Inflammatory macrophage (primary cell): ENCODE results near the gene RPS6KA1.
"Not testable (repeated sequence)": the region's sequence is repeated elsewhere in the genome, so short reads cannot be mapped to it uniquely, and the experiment has no call there.

Experiments used
- DNase-seq, 2 donors: peaks; one replicate each; pipeline ENCODE4 v3.0.0-alpha.2; 2020 to 2022

The RPS6KA1 gene

DNA sequence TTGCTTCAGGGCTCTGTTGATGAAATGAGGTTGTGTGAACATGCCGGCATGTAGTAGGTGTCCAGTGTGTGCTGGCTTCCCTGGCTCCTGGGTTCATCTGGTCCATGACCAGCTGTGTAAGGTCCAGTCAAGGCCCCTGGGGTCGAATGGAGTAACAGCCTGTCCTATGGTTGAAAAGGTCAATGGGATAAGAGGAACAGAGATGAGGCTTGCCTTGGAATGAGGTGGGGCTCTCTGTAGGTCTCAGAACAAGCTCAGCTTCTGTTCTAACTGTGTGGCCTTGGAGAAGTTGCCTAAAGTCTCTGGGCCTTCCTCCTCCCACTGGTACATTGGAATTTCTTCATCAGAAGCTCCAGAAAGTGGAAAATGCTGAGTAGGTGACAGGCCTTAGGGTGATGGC, 26.6 kb downstream of the RPS6KA1 start:
- DNase-seq = peak; percentile 75 to 77

DNA sequence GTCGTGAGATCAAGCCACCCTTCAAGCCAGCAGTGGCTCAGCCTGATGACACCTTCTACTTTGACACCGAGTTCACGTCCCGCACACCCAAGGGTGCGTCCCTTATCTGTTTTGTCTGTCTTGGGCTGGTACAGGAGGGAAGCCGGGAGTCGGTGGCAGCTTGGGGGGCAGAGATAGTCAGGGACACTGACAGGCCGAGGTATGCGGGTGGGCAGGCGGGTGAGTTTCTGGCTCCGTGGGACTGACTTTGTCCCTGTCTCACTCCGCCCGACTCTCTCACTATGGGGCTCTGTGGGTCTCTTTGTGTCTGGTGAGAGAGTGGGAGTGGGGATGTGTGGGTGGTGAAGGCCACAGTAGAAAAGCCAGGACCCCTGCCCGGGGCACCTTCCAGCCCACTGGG, 27.4 kb downstream of the RPS6KA1 start:
- DNase-seq = no peak

DNA sequence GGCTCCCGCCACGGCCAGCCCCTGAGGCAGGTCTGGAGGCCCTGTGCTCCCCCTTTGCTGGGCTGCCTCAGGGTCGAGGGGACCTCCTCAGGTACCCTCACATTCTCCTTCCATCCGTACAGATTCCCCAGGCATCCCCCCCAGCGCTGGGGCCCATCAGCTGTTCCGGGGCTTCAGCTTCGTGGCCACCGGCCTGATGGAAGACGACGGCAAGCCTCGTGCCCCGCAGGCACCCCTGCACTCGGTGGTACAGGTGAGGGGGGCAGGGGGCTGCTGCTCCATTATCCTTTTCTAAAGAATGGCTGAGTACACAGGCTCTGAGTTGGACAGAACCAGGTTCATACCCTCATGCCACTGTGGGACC, 29.1 kb downstream of the RPS6KA1 start:
- DNase-seq = no peak

DNA sequence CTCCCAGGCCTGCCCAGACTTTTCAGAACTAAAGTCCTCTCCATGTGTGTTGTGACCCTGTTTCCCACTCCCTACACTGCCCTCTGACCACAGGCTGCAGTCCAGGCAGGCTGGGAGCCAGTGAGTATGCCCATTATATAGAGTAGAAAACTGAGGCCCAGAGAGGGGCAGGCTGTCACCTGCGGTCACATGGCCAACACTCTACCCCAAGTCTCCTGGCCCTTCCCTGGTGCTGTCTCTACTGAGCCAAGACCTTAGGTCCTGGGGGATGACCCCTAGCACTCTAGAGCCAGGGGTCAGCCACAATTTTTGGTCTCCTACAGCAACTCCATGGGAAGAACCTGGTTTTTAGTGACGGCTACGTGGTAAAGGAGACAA, 30.8 kb downstream of the RPS6KA1 start:
- no peak for DNase-seq

DNA sequence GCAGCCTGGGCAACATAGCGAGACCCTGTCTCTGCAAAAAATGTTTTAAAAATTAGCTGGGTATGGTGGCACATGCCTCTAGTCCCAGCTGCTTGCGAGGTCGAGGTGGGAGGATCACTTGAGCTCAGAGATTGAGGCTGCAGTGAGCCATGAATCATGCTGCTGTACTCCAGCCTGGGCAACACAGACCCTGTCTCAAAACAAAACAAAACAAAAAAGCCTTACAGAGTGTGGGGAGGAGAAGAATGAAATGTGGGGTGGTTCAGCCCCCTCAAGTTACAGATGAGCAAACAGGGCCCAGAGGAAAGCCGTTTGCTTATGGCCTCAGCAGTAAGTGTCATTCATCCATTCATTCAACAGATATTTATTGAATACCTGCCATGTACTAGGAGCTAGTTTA, 40.7 kb downstream of the RPS6KA1 start:
- no peak for DNase-seq

DNA sequence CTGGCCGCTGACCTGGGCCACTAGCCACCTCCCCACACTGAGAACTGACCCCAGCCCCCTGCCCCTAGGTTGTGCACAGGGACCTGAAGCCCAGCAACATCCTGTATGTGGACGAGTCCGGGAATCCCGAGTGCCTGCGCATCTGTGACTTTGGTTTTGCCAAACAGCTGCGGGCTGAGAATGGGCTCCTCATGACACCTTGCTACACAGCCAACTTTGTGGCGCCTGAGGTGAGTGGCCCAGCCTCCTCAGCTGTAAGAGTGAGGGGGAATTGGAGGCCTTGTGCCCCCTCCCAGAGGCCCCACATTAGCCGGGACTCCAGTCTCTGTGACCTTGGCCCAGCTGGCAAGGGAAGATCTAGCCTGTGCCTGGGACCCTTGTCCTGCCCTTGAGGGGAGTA, 41.8 kb downstream of the RPS6KA1 start:
- no peak for DNase-seq

DNA sequence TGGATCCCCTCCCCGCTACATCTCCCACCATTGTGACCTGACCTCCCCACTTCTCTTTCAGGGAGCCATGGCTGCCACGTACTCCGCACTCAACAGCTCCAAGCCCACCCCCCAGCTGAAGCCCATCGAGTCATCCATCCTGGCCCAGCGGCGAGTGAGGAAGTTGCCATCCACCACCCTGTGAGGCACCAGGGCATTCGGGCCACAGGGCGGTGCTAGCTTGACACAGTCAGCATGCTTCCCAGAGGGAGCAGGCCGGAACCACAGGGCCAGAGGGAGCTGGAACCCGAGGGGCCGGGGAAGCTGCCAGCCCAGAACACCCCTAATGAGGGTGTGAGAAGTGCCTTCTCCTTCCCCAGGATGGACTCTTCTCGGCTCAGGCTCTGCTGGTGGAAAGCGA, 44.5 kb downstream of the RPS6KA1 start:
- peak; percentile 26 to 55 for DNase-seq

DNA sequence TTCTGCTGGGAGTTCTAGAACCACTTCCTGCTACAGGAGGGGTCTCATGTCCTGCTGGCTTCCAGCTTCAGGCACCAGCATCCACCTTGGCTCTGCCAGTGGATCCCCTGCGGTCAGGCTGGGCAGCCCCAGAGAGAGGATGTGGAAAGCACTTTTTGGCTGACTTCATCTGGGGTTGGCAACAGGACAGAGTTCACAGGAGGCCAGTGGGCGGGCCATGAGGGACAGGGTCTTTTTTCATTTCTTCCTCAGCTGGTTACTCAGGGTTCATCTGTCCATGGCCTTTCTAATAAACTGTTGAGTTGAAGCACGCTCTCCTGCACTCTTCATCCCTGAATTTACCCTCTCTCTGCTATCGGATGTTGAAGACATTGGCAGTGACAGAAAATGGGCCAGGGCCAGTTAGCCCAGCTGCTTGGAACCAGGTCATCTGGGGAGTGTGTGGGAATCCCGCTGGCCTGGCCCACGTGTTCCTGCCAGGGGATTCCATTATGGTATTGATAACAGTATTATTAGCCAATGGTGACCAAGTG, 45.2 kb downstream of the RPS6KA1 start:
- DNase-seq = peak; percentile 43 to 64

DNA sequence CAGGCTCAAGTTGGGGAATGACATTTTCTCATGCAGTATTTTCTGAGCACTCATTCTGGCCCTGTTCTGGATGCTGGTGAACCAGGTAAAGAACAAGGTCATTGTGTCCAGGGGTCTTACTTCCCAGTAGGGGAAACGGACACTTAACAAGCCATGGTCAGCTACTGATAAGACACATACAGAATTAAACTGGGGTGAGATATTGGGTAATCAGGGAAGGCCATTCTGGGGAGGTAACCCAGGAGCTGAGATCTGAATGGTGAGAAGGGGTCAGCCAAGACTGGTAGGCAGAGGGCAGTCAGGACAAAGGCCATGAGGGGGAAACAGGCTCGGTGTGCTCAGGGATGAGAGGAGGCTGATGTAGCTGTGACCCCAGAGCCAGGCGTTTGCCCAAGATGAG, 45.8 kb downstream of the RPS6KA1 start:
- no peak for DNase-seq

DNA sequence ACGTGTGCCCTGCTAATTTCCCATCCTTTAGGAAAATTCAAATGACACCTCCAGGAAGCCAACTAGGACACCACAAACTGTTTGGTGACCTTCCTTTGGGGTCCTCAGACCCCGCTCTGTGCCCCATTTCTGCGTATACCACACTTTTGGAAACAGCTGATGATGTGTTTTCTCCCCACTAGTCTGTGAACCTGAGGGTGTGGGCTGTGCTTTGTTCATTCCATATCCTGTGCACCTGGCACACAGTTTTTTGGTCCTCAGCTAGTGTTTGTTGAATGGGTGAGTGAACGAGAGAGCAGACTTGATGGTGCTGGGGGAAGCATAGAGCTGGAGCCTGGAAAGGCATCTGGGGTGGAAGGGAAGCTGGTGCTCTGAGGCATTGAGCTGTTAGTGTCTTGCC, 48.6 kb downstream of the RPS6KA1 start:
- no peak for DNase-seq

DNA sequence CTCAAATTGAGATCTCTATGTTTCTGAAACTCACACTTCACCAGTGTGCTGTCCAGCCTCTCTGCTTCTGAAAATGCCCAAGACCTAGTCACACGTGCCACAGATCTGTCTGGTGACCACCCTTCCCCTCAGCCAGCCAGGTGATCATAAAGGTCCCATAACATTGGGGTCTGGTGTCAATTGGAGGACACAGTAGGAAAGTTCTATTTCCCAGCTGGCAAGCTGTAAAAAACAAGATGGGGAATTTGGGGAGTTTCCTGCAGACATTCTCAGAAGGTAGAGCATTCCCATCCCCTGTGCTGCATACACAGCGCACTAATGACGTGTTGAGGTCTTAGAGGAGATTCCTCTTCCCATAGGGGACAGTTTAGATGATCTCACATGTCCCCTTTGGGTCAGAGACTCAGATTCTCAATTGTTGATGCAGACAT, 50.1 kb downstream of the RPS6KA1 start:
- no peak for DNase-seq

DNA sequence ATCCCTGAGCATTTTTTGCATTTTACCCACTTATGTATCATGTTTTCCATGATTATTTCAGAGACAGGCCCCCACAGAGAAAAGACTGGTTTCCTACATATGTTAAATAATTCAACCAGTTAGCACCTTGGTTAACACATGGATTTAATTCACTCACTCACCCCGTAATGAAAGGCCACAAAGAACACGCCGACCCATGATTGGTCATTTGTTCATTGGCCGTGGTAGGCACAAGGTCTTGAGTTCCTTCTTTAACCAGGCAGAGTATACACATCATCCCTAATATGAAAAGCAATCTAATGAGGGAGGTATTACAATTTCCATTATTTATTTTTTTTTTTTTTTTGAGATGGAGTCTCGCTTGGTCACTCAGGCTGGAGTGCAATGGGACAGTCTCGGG, 50.6 kb downstream of the RPS6KA1 start:
- DNase-seq = peak in 1 of 2 donors; percentile 40

DNA sequence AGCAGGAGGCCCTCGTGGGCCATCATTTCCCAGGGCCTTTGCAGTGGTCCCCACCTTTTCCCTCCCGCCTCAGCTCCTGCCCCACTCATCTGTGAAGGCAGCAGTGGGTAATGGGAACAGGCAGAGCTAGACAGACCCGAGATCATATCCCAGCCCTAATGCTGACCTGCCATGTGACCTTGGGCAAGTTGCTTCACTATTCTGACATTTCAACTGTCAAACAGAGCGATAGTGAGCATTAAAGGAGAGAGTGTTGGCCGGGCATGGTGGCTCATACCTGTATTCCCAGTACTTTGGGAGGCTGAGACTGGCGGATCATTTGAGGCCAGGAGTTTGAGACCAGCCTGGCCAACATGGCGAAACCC, 51.7 kb downstream of the RPS6KA1 start:
- peak; percentile 58 to 78 for DNase-seq

DNA sequence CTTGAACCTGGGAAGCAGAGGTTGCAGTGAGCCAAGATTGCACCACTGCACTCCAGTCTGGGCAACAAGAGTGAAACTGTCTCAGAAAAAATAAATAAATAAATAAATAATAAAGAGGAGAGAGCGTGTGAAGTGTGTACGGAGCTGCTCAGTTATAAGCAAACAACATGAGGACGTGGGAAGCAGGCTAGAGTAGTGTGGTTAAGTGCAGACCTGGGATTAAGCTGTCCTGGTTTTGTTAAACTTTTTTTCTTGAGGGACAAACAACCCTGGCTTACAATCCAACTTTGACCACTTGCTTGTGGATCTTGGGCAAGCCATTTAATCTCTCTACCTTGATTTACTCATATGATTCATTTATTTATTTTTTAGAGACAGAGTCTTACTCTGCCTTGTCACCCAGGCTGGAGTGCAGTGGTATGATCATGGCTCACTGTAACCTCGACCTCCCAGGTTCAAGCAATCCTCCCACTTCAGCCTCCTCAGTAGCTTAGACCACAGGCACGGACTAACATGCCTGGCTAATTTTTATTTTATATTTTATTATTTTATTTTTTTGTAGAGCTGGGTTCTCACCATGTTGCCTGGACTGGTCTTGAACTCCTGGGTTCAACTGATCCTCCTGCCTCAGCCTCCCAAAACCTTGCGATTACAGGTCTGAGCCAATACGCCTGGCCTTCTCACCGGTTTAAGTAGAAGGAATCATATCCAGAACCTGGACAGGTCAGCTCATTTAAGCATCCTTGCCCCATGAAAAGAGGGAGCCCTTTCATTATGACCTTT, 52.7 kb downstream of the RPS6KA1 start:
- peak; percentile 5 to 34 for DNase-seq

DNA sequence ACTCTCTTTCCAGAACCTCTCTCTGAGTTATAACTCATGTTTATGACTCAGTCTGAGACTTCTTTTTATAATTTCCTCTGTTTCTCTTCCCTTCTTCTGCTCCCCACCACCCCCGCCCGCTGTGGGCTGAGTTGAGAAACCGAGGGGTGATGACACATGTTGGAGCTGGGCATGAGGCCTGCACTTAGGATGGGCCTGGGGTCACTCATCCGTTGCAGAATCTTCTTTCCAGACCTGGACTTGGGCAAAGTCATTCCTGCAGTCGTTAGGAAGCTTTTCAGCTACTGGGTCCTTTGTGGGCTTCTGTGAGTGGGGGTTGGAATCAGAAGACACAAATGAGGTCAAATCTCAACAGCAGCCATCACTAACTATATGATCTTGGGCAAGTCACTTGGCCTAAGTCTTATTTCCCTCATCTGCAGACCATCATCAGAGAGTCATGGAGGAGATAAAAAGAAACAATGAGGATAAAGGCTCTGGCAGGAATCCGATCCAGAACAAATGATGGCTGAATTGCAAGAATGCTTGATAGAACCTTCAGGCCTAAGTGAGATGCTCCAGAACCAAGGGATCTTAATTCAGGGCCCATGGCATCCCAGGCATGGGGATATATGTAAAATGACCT, 53.4 kb downstream of the RPS6KA1 start:
- peak; percentile 87 to 88 for DNase-seq

DNA sequence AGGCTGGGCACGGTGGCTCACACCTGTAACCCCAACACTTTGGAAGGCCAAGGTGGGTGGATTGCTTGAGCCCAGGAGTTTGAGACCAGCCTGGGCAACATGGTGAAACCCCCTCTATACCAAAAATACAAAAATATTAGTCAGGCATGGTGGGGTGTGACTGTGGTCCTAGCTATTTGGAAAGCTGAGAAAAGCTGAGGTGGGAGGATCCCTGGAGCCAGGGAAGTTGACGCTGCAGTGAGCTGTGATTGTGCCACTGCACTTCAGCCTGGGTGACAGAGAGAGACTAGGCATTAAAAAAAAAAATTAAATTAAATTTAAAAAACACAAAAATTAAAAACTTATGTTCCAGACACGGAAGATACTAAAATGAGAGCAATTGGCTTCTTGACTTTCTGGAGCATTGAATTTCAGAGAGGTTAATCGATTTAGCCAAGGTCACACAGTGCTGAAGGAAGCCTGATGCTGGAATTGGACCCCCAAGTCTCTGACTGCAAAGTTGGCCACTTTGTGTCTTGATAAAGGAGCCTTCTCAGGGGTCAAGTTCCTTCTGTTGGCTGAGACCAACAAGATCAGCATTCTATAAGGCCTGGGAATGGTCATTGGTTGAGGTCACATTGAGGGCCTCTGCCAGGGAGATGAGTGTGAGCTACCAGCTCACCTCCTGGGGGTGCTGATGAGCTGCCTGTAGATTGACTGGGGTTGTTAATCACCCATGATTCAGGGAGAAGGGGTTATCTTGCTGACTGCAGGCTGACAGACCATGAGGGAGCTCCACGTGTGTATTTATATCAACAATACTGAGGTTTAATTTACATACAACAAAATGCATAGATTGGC, 54.3 kb downstream of the RPS6KA1 start:
- peak; percentile 48 to 69 for DNase-seq

DNA sequence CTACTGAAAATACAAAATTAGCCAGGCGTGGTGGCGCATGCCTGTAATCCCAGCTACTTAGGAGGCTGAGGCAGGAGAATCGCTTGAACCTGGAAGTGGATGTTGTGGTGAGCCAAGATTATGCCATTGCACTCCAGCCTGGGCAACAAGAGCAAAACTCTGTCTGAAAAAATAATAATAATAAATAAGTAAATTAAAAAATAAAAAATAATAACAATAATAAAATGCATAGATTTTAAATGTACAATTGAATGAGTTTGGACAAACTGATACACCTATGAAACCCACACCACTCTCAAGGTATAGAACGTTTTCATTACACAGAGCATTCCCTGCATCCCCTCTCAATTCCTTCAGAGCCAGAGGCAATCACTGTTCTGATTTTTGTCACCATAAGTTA, 55.0 kb downstream of the RPS6KA1 start:
- DNase-seq = not testable (repeated sequence)

DNA sequence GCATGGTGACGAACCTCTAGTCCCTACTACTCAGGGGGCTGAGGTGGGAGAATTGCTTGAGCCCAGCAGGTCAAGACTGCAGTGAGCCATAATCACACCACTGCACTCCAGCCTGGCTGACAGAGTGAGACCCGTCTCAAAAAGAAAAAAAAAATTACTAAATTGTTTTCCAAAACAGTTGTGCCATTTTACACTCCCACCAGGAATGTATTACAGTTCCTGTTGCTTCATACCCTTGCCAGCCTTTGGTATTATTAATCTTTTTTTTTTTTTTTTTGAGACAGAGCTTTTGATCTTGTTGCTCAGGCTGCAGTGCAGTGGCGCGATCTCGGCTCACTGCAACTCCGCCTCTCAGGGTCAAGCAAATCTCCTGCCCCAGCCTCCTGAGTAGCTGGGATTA, 55.9 kb downstream of the RPS6KA1 start:
- peak in 1 of 2 donors; percentile 46 for DNase-seq

DNA sequence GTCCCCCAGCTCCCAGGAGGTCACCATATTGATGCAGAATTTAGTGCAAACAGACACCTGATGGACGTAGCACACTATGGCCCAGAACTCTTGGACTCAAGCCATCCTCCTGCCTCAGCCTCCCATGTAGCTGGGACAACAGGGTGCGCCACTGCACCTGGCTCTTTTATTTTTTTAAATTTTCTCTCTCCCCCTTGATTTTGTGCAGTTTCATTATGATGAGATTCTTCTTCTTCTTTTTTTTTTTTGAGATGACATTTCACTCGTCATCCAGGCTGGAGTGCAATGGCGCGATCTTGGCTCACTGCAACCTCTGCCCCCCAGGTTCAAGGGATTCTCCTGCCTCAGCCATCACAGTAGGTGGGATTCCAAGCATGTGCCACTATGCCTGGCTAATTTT, 63.8 kb downstream of the RPS6KA1 start:
- DNase-seq = no peak

DNA sequence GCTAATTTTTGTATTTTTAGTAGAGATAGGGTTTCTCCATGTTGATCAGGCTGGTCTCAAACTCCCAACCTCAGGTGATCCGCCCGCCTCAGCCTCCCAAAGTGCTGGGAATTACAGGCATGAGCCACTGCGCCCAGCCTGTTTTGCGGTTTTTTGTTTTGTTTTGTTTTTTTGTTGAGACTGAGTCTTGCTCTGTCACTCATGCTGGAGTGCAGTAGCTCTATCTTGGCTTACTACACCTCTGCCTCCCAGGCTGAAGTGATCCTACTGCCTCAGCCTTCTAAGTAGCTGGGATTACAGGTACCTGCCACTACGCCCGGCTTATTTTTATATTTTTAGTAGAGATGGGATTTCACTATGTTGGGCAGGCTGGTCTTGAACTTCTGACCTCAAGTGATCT, 65.0 kb downstream of the RPS6KA1 start:
- DNase-seq = not testable (repeated sequence)

DNA sequence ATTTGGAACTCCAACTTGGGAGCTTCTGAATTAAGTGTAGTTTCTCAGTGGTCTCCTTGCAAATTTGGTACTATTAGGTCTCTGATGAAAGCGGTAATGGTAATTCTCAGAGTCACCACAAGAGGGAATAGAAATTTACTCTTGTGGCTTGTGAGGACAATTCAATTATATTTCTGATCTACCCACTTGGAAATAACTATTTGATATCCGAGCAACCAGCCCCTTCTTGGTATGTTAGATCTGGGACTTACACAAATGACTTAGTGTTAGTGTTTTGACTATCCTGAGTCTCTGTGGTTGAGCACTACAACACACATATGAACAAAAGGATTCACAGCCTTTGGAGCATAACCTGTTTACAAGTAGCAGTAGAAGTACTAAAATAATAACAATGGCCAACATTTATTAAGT, 68.1 kb downstream of the RPS6KA1 start:
- peak; percentile 50 to 73 for DNase-seq

DNA sequence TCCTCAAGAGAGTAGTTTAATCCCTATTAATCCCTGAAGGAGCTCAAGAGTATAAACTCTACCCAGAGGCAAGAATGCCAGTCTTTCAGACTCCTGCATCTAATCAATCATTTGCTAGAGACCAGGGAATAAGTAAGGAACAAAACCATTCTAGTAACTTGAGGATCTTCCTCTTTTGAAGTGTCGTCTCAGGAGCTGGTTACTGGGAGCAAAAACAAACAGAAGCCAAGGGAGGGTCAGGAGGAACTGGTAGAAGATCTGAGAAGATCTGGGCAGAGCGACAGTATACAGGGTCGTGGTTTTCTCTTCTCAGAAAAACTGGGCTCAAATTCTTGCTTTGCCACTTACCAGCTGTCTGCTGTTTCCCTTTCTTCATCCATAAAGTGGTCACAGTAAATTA, 69.3 kb downstream of the RPS6KA1 start:
- DNase-seq = peak; percentile 67 to 69

DNA sequence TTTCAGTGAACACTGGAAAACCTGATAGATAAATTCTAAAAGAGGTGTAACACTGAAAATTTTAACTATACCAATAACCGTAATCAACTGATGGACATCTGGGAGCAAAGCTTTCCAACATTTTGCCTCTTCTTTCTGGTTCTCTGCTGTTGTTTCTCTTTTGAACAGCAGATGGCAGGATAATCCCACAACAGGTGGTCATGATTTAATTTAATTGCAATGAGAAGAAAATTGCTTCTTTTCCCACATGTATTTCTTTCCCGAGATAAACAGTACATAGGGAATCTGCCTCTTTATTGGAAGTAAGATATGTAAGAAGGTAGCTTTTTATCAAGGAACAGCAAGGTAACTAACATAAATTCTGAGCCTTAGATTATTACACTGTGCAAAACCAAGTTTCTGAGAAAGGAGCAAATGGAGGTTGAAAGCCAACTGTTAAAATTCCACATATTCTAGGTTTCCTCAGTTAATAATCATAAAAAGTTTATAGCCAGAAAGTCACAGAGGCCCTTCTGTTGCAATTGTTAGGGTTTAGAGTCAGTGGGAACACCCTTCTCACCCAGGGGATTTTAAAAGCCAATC, 72.9 kb downstream of the RPS6KA1 start:
- peak; percentile 73 to 84 for DNase-seq
